Measurements from ENCODE around the gene GMPR2. TPM values are rescaled to one million over a fixed set of nuclear protein-coding genes. Genes with fewer than 3 reads are reported as not detected.

Gene GMPR2
- total and polyA plus RNA-seq, 2 of the 13 experiments (the other 11 are each of a cell fraction or from before 2014, with no cell fraction given): 210 to 273 TPM

DNA sequence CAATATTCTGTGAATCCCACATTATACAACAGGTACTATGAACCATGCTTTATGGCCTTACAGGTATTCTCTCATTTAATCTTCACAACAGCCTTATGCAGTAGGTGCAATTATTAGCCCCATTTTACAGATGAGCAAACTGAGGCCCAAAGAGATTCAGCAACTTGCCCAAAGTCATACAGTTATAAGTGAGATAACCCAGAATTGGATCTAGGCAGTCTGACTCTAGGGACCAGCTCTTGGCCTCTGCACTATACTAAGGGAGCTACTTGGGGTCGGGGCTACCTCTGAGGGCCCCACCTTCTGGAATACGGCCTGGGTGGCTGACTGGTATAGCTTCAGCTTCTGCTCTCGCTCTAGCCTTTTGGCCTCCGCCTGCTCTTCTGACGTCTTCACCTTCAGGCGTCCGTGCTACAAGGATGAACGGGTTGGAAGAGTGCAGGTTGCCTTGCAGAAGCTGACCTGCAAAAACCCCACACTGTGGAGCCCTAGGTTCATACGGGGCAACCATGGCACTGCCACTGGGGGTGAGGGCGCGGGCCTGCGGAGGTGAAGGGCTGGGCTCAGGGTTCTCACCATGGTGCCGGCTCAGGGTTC lies 37.9 kb downstream of the GMPR2 start (continued):
- TF ChIP-seq, protein P1, sequence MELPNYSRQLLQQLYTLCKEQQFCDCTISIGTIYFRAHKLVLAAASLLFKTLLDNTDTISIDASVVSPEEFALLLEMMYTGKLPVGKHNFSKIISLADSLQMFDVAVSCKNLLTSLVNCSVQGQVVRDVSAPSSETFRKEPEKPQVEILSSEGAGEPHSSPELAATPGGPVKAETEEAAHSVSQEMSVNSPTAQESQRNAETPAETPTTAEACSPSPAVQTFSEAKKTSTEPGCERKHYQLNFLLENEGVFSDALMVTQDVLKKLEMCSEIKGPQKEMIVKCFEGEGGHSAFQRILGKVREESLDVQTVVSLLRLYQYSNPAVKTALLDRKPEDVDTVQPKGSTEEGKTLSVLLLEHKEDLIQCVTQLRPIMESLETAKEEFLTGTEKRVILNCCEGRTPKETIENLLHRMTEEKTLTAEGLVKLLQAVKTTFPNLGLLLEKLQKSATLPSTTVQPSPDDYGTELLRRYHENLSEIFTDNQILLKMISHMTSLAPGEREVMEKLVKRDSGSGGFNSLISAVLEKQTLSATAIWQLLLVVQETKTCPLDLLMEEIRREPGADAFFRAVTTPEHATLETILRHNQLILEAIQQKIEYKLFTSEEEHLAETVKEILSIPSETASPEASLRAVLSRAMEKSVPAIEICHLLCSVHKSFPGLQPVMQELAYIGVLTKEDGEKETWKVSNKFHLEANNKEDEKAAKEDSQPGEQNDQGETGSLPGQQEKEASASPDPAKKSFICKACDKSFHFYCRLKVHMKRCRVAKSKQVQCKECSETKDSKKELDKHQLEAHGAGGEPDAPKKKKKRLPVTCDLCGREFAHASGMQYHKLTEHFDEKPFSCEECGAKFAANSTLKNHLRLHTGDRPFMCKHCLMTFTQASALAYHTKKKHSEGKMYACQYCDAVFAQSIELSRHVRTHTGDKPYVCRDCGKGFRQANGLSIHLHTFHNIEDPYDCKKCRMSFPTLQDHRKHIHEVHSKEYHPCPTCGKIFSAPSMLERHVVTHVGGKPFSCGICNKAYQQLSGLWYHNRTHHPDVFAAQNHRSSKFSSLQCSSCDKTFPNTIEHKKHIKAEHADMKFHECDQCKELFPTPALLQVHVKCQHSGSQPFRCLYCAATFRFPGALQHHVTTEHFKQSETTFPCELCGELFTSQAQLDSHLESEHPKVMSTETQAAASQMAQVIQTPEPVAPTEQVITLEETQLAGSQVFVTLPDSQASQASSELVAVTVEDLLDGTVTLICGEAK (IDR thresholded peaks at IDR 0.05): no peak
- TF ChIP-seq, protein P1 (CRISPR knock-in tag; IDR thresholded peaks at IDR 0.05): peak; percentile 3; the same call in 1 of the 2 replicates
- TF ChIP-seq, protein P2, sequence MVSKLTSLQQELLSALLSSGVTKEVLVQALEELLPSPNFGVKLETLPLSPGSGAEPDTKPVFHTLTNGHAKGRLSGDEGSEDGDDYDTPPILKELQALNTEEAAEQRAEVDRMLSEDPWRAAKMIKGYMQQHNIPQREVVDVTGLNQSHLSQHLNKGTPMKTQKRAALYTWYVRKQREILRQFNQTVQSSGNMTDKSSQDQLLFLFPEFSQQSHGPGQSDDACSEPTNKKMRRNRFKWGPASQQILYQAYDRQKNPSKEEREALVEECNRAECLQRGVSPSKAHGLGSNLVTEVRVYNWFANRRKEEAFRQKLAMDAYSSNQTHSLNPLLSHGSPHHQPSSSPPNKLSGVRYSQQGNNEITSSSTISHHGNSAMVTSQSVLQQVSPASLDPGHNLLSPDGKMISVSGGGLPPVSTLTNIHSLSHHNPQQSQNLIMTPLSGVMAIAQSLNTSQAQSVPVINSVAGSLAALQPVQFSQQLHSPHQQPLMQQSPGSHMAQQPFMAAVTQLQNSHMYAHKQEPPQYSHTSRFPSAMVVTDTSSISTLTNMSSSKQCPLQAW (CRISPR knock-in tag; IDR thresholded peaks at IDR 0.05): peak; percentile 67
- TF ChIP-seq GLI4 (CRISPR knock-in tag; IDR thresholded peaks at IDR 0.05; ENCODE audit: borderline replicate concordance) (peak; percentile 69; the same call in 1 of the 2 replicates), ZNF75D (CRISPR knock-in tag; IDR thresholded peaks at IDR 0.05; ENCODE audit: borderline replicate concordance) (no peak), IKZF4 (CRISPR knock-in tag; IDR thresholded peaks at IDR 0.05; ENCODE audit: borderline replicate concordance, low read depth, not compliant biosample characterization) (peak; percentile 45), ZFP37 (CRISPR knock-in tag; IDR thresholded peaks at IDR 0.05; ENCODE audit: borderline replicate concordance) (0 out of 2 replicates have a peak, but pooled peaks have one; percentile 11), ZNF572 (CRISPR knock-in tag; IDR thresholded peaks at IDR 0.05) (peak; percentile 99), ZNF296 (CRISPR knock-in tag; conservative IDR thresholded peaks at IDR 0.05) (0 out of 2 replicates have a peak, but pooled peaks have one; percentile 55), ZNF337 (CRISPR knock-in tag; IDR thresholded peaks at IDR 0.05; ENCODE audit: borderline replicate concordance, low read depth) (0 out of 2 replicates have a peak, but pooled peaks have one; percentile 29), EED (CRISPR knock-in tag; IDR thresholded peaks at IDR 0.05) (peak; percentile 57; the same call in 1 of the 2 replicates), ZNF724P (CRISPR knock-in tag; IDR thresholded peaks at IDR 0.05; ENCODE audit: borderline replicate concordance) (no peak), KLF15 (CRISPR knock-in tag; IDR thresholded peaks at IDR 0.05; ENCODE audit: borderline replicate concordance) (peak; percentile 80; the same call in 1 of the 2 replicates)
- TF ChIP-seq, protein P3, sequence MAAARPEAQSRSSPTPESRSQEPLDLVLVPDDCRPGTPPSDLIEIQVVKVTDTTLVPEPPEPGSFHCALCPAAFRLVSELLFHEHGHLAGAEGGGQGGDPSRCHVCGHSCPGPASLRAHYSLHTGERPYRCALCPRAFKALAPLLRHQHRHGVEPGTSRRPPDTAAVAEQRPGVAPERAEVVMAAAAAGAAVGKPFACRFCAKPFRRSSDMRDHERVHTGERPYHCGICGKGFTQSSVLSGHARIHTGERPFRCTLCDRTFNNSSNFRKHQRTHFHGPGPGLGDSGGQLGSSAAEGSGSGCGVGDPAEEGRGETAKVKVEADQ (CRISPR knock-in tag; IDR thresholded peaks at IDR 0.05; ENCODE audit: borderline replicate concordance): peak; percentile 4
- TF ChIP-seq, protein P4, sequence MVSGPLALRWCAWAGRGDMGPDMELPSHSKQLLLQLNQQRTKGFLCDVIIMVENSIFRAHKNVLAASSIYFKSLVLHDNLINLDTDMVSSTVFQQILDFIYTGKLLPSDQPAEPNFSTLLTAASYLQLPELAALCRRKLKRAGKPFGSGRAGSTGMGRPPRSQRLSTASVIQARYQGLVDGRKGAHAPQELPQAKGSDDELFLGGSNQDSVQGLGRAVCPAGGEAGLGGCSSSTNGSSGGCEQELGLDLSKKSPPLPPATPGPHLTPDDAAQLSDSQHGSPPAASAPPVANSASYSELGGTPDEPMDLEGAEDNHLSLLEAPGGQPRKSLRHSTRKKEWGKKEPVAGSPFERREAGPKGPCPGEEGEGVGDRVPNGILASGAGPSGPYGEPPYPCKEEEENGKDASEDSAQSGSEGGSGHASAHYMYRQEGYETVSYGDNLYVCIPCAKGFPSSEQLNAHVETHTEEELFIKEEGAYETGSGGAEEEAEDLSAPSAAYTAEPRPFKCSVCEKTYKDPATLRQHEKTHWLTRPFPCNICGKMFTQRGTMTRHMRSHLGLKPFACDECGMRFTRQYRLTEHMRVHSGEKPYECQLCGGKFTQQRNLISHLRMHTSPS (CRISPR knock-in tag; IDR thresholded peaks at IDR 0.05; ENCODE audit: low read depth): peak; percentile 46; the same call in 1 of the 2 replicates
